Measurements from ENCODE around the gene TULP4.

Gene TULP4

GRCh38 chr6:158505194-158505593, 192.9 kb downstream of the TULP4 start:
- 94% methylated on average over 12 of the region's 13 CpGs for WGBS
- Histone ChIP-seq H2AFZ (ENCODE audit: low read depth, low read length) (no peak overlapping the region), H3K9ac (ENCODE audit: low read length) (no peak overlapping the region), H2BK12ac (ENCODE audit: low read length in 2 of 2) (no peak overlapping the region), H3K4me1 (ENCODE audit: control insufficient read depth, insufficient read depth, low read depth, low read length) (no peaks in the 10 kb centered on the region), H3K36me3 (ENCODE audit: control insufficient read depth in 1 of 2, insufficient read depth in 2 of 2, low read depth in 1 of 2, low read length in 2 of 2) (peaks cover 45 to 46% of the 10 kb centered on the region in 2 experiments), H3K18ac (ENCODE audit: low read depth in 1 of 2, low read length in 2 of 2) (no peak overlapping the region), H2BK5ac (ENCODE audit: low read depth, low read length, poor library complexity, severe bottlenecking) (no peak overlapping the region), H3K9me3 (ENCODE audit: control insufficient read depth, low read length) (no peaks in the 10 kb centered on the region), H3K4me2 (ENCODE audit: low read length, poor library complexity, severe bottlenecking) (no peak overlapping the region), H3K14ac (ENCODE audit: low read length in 2 of 2) (no peak overlapping the region), H3K27ac (ENCODE audit: low read length, poor library complexity, severe bottlenecking) (no peak overlapping the region), H2BK120ac (ENCODE audit: low read depth, low read length) (no peak overlapping the region), H3K4ac (ENCODE audit: low read depth in 1 of 2, low read length in 2 of 2) (no peak overlapping the region), H4K8ac (ENCODE audit: low read length) (no peak overlapping the region), H3K79me1 (replicated peaks; ENCODE audit: low read length, poor library complexity, severe bottlenecking) (no peaks in the 10 kb centered on the region), H2BK15ac (ENCODE audit: low read depth, poor library complexity, severe bottlenecking) (no peak overlapping the region), H3K27me3 (ENCODE audit: control insufficient read depth in 1 of 2, insufficient read depth in 1 of 2, low read length in 2 of 2) (no peaks in the 10 kb centered on the region), H2AK5ac (ENCODE audit: low read length, severe bottlenecking) (no peak overlapping the region), H3K23ac (ENCODE audit: low read length in 2 of 2) (no peak overlapping the region), H3K4me3 (ENCODE audit: insufficient read depth in 1 of 2, low read depth in 1 of 2, low read length in 2 of 2) (no peak overlapping the region), H4K91ac (ENCODE audit: low read length) (no peak overlapping the region)
- no peak for DNase-seq

- Histone ChIP-seq H2AFZ (ENCODE audit: low read depth, low read length) (no peak overlapping the region), H3K4ac (ENCODE audit: low read depth in 1 of 2, low read length in 2 of 2) (no peak overlapping the region), H4K8ac (ENCODE audit: low read length) (no peak overlapping the region), H3K36me3 (ENCODE audit: control insufficient read depth in 1 of 2, insufficient read depth in 2 of 2, low read depth in 1 of 2, low read length in 2 of 2) (peaks cover 39 to 42% of the 10 kb centered on the region in 2 experiments), H3K9ac (ENCODE audit: low read length) (no peak overlapping the region), H2AK5ac (ENCODE audit: low read length, severe bottlenecking) (no peak overlapping the region), H3K4me2 (ENCODE audit: low read length, poor library complexity, severe bottlenecking) (no peak overlapping the region), H3K27me3 (ENCODE audit: control insufficient read depth in 1 of 2, insufficient read depth in 1 of 2, low read length in 2 of 2) (no peaks in the 10 kb centered on the region), H3K9me3 (ENCODE audit: control insufficient read depth, low read length) (no peaks in the 10 kb centered on the region), H2BK5ac (ENCODE audit: low read depth, low read length, poor library complexity, severe bottlenecking) (no peak overlapping the region), H3K27ac (ENCODE audit: low read length, poor library complexity, severe bottlenecking) (no peak overlapping the region), H3K4me3 (ENCODE audit: insufficient read depth in 1 of 2, low read depth in 1 of 2, low read length in 2 of 2) (no peak overlapping the region), H2BK120ac (ENCODE audit: low read depth, low read length) (no peak overlapping the region), H3K23ac (ENCODE audit: low read length in 2 of 2) (no peak overlapping the region), H3K79me1 (replicated peaks; ENCODE audit: low read length, poor library complexity, severe bottlenecking) (no peaks in the 10 kb centered on the region), H3K14ac (ENCODE audit: low read length in 2 of 2) (no peak overlapping the region), H2BK12ac (ENCODE audit: low read length in 2 of 2) (no peak overlapping the region), H2BK15ac (ENCODE audit: low read depth, poor library complexity, severe bottlenecking) (no peak overlapping the region), H3K4me1 (ENCODE audit: control insufficient read depth, insufficient read depth, low read depth, low read length) (no peaks in the 10 kb centered on the region), H4K91ac (ENCODE audit: low read length) (no peak overlapping the region), H3K18ac (ENCODE audit: low read depth in 1 of 2, low read length in 2 of 2) (no peak overlapping the region)
- 53% methylated on average over 10 of the region's 10 CpGs for WGBS
- DNase-seq: peak; percentile 22
These were observed 194.3 kb downstream of the TULP4 start for GRCh38 chr6:158506601-158507000.

GRCh38 chr6:158507174-158507573, 194.9 kb downstream of the TULP4 start:
- H3K4me1 ChIP-seq (ENCODE audit: control insufficient read depth, insufficient read depth, low read depth, low read length): no peaks in the 10 kb centered on the region
- no peak overlapping the region for H2AK5ac ChIP-seq (ENCODE audit: low read length, severe bottlenecking)
- no peak for DNase-seq
- H2BK12ac ChIP-seq (ENCODE audit: low read length in 2 of 2): no peak overlapping the region
- no peak overlapping the region for H3K4me3 ChIP-seq (ENCODE audit: insufficient read depth in 1 of 2, low read depth in 1 of 2, low read length in 2 of 2)
- H3K18ac ChIP-seq (ENCODE audit: low read depth in 1 of 2, low read length in 2 of 2): no peak overlapping the region
- H4K91ac ChIP-seq (ENCODE audit: low read length): no peak overlapping the region
- no peak overlapping the region for H3K9ac ChIP-seq (ENCODE audit: low read length)
- H2BK5ac ChIP-seq (ENCODE audit: low read depth, low read length, poor library complexity, severe bottlenecking): no peak overlapping the region
- H3K23ac ChIP-seq (ENCODE audit: low read length in 2 of 2): no peak overlapping the region
- H2BK15ac ChIP-seq (ENCODE audit: low read depth, poor library complexity, severe bottlenecking): no peak overlapping the region
- no peak overlapping the region for H2AFZ ChIP-seq (ENCODE audit: low read depth, low read length)
- WGBS: 92% methylated on average over 7 of the region's 7 CpGs
- H4K8ac ChIP-seq (ENCODE audit: low read length): no peak overlapping the region
- H3K36me3 ChIP-seq (ENCODE audit: control insufficient read depth in 1 of 2, insufficient read depth in 2 of 2, low read depth in 1 of 2, low read length in 2 of 2): peaks cover 36 to 37% of the 10 kb centered on the region in 2 experiments
- no peak overlapping the region for H3K4me2 ChIP-seq (ENCODE audit: low read length, poor library complexity, severe bottlenecking)
- H3K9me3 ChIP-seq (ENCODE audit: control insufficient read depth, low read length): no peaks in the 10 kb centered on the region
- no peak overlapping the region for H3K14ac ChIP-seq (ENCODE audit: low read length in 2 of 2)
- H3K27ac ChIP-seq (ENCODE audit: low read length, poor library complexity, severe bottlenecking): no peak overlapping the region
- no peaks in the 10 kb centered on the region for H3K27me3 ChIP-seq (ENCODE audit: control insufficient read depth in 1 of 2, insufficient read depth in 1 of 2, low read length in 2 of 2)
- H3K79me1 ChIP-seq (replicated peaks; ENCODE audit: low read length, poor library complexity, severe bottlenecking): no peaks in the 10 kb centered on the region
- no peak overlapping the region for H2BK120ac ChIP-seq (ENCODE audit: low read depth, low read length)
- H3K4ac ChIP-seq (ENCODE audit: low read depth in 1 of 2, low read length in 2 of 2): no peak overlapping the region

- H3K9me3 ChIP-seq (ENCODE audit: control insufficient read depth, low read length): no peaks in the 10 kb centered on the region
- H3K4ac ChIP-seq (ENCODE audit: low read depth in 1 of 2, low read length in 2 of 2): no peak overlapping the region
- H3K23ac ChIP-seq (ENCODE audit: low read length in 2 of 2): no peak overlapping the region
- no peak overlapping the region for H2AFZ ChIP-seq (ENCODE audit: low read depth, low read length)
- no peak overlapping the region for H3K14ac ChIP-seq (ENCODE audit: low read length in 2 of 2)
- H3K27me3 ChIP-seq (ENCODE audit: control insufficient read depth in 1 of 2, insufficient read depth in 1 of 2, low read length in 2 of 2): no peaks in the 10 kb centered on the region
- H4K91ac ChIP-seq (ENCODE audit: low read length): no peak overlapping the region
- H2BK5ac ChIP-seq (ENCODE audit: low read depth, low read length, poor library complexity, severe bottlenecking): no peak overlapping the region
- H3K36me3 ChIP-seq (ENCODE audit: control insufficient read depth in 1 of 2, insufficient read depth in 2 of 2, low read depth in 1 of 2, low read length in 2 of 2): peaks cover 25 to 27% of the 10 kb centered on the region in 2 experiments
- H3K18ac ChIP-seq (ENCODE audit: low read depth in 1 of 2, low read length in 2 of 2): no peak overlapping the region
- no peak overlapping the region for H2AK5ac ChIP-seq (ENCODE audit: low read length, severe bottlenecking)
- WGBS: 76% methylated on average over 2 of the region's 5 CpGs
- no peak overlapping the region for H2BK120ac ChIP-seq (ENCODE audit: low read depth, low read length)
- no peak overlapping the region for H2BK12ac ChIP-seq (ENCODE audit: low read length in 2 of 2)
- H4K8ac ChIP-seq (ENCODE audit: low read length): no peak overlapping the region
- no peaks in the 10 kb centered on the region for H3K79me1 ChIP-seq (replicated peaks; ENCODE audit: low read length, poor library complexity, severe bottlenecking)
- no peak overlapping the region for H2BK15ac ChIP-seq (ENCODE audit: low read depth, poor library complexity, severe bottlenecking)
- no peak overlapping the region for H3K4me2 ChIP-seq (ENCODE audit: low read length, poor library complexity, severe bottlenecking)
- no peak overlapping the region for H3K27ac ChIP-seq (ENCODE audit: low read length, poor library complexity, severe bottlenecking)
- no peak overlapping the region for H3K9ac ChIP-seq (ENCODE audit: low read length)
- no peak overlapping the region for H3K4me3 ChIP-seq (ENCODE audit: insufficient read depth in 1 of 2, low read depth in 1 of 2, low read length in 2 of 2)
- DNase-seq: no peak
- H3K4me1 ChIP-seq (ENCODE audit: control insufficient read depth, insufficient read depth, low read depth, low read length): no peaks in the 10 kb centered on the region
These were observed 196.2 kb downstream of the TULP4 start for GRCh38 chr6:158508450-158508849.
